ENCODE measurements around the gene CTSE. TPM values are rescaled to one million over a fixed set of nuclear protein-coding genes. Genes with fewer than 3 reads are reported as not detected.

Gene CTSE
- total and polyA plus RNA-seq, 2 of the 8 experiments (the other 6 are each of a cell fraction or from before 2014, with no cell fraction given), result 0.03 TPM; not detected in 1

GRCh38 chr1:205998457-205999241 lies 25.0 kb downstream of the CTSE start:
- no peak overlapping the region for H3K56ac ChIP-seq (replicated peaks; ENCODE audit: insufficient read length, low read depth, low read length)
- no peak overlapping the region for H3K4me3 ChIP-seq (ENCODE audit: extremely low read depth in 1 of 4, insufficient read depth in 2 of 4, low read depth in 3 of 4, low read length in 4 of 4)
- no peak overlapping the region for H2BK15ac ChIP-seq (ENCODE audit: low read length)
- no peak overlapping the region for H3K18ac ChIP-seq (ENCODE audit: extremely low read depth, low read length)
- no peak overlapping the region for H2BK5ac ChIP-seq (ENCODE audit: low read depth, low read length)
- FAIRE-seq (no peak), DNase-seq (ENCODE audit: low read depth in 1 of 2, low spot score in 2 of 2) (no peak)
- WGBS, 2 experiments (ENCODE audit: extremely low coverage in 1 of 2, insufficient coverage in 1 of 2, insufficient read length in 1 of 2, insufficient replicate concordance in 2 of 2, low coverage in 1 of 2, low lambda C conversion rate in 2 of 2, missing lambda C conversion rate in 1 of 2), result 71% methylated on average over 13 of the region's 13 CpGs; no CpG with 5 or more reads in 1 of the 2 experiments
- H4K8ac ChIP-seq (ENCODE audit: extremely low read depth, insufficient read depth, low read length), result no peak overlapping the region
- TF ChIP-seq MAX (IDR thresholded peaks at IDR 0.05) (0 out of 2 replicates have a peak, but pooled peaks have one; percentile 61), TAF1 (IDR thresholded peaks at IDR 0.05; ENCODE audit: low read depth, low read length) (no peak)
- H3K14ac ChIP-seq (ENCODE audit: insufficient read length), result no peak overlapping the region
- H2BK120ac ChIP-seq (replicated peaks; ENCODE audit: low read depth, low read length), result no peak overlapping the region
- peaks cover 0 to 7% (median 3%) of the 10 kb centered on the region in 4 experiments; a peak in 3 of 7 replicates for H3K4me1 ChIP-seq (replicated peaks in 1 of 4; ENCODE audit: control insufficient read depth in 3 of 4, insufficient read depth in 4 of 4, low read length in 3 of 4)
- H3K4ac ChIP-seq (replicated peaks; ENCODE audit: insufficient read length, low read depth, low read length), result no peak overlapping the region
- no peak overlapping the region for H4K91ac ChIP-seq (replicated peaks; ENCODE audit: insufficient read length, low read length)
- peaks cover 1% of the 10 kb centered on the region; the same call in 1 of the 2 replicates for H3K23me2 ChIP-seq (ENCODE audit: low read depth, low read length)
- 0 out of 2 replicates have a peak overlapping the region, but pooled peaks have one; percentile 10 for H2BK20ac ChIP-seq (ENCODE audit: low read length)
- H2AK5ac ChIP-seq (ENCODE audit: low read depth, low read length), result no peak overlapping the region
- peaks cover 0 to under 1% of the 10 kb centered on the region in 2 experiments for H4K20me1 ChIP-seq (replicated peaks in 1 of 2; ENCODE audit: control insufficient read depth in 1 of 2, insufficient read depth in 2 of 2, low read length in 2 of 2)
- H3K9ac ChIP-seq (replicated peaks in 1 of 4; ENCODE audit: extremely low read depth in 1 of 4, low read depth in 3 of 4, low read length in 3 of 4), result no peak overlapping the region
- peaks cover 6 to 22% (median 17%) of the 10 kb centered on the region in 4 experiments for H3K27me3 ChIP-seq (replicated peaks in 1 of 4; ENCODE audit: control insufficient read depth in 3 of 4, extremely low read depth in 1 of 4, insufficient read depth in 3 of 4, low read length in 3 of 4)
- H3K79me2 ChIP-seq (ENCODE audit: control insufficient read depth in 1 of 2, insufficient read depth in 2 of 2, low read length in 2 of 2), result no peaks in the 10 kb centered on the region
- no peak overlapping the region for H3K4me2 ChIP-seq (ENCODE audit: insufficient read depth in 1 of 2, low read depth in 2 of 2, low read length in 2 of 2)
- POLR2A ChIA-PET (ENCODE audit: partially characterized antibody), result interaction anchor here (1.5 kb wide), 1 partner anchor 11 kb away, joined by 3 read pairs; no protein-coding TSS in a partner anchor
- no peaks in the 10 kb centered on the region for H3K9me3 ChIP-seq (ENCODE audit: insufficient read depth in 2 of 2, low read depth in 1 of 2, low read length in 1 of 2)
- no peak overlapping the region for H2BK12ac ChIP-seq (ENCODE audit: low read depth, low read length)
- no peak overlapping the region for H3K23ac ChIP-seq (ENCODE audit: insufficient read length)
- H2AFZ ChIP-seq (ENCODE audit: low read length), result no peak overlapping the region
- CTCF ChIA-PET (ENCODE audit: partially characterized antibody), result interaction anchor here (0.6 to 5.7 kb wide), 14 partner anchors 9 to 401 kb away, joined by 3 to 37 read pairs (median 4); no protein-coding TSS in a partner anchor
- H4K5ac ChIP-seq (ENCODE audit: insufficient read length, low read depth, low read length), result no peak overlapping the region
- no peaks in the 10 kb centered on the region for H3K36me3 ChIP-seq (ENCODE audit: control insufficient read depth in 2 of 4, insufficient read depth in 4 of 4, low read length in 3 of 4)
- no peaks in the 10 kb centered on the region for H3K79me1 ChIP-seq (ENCODE audit: low read depth, low read length)
- no peak overlapping the region for H3K27ac ChIP-seq (ENCODE audit: low read depth, low read length)

All from H1 (cell line).